Uterus (tissue), 4 donors: ENCODE measurements around the gene HEG1. TPM values are rescaled to one million over a fixed set of nuclear protein-coding genes. Genes with fewer than 3 reads are reported as not detected.

Experiments
- DNase-seq, 2 donors: peaks; one replicate each; pipeline ENCODE4 v3.0.0-alpha.2; 2019 to 2020
- H3K27ac ChIP-seq, 2 donors: fragments of 200-600 bp; sonication (generic); 1 replicate in 1 of 2; 2 replicates in 1 of 2; pipeline ENCODE4 v1.5.1; 2016 to 2018
- H3K27me3 ChIP-seq, 2 donors: fragments of 200-600 bp; sonication (generic); one replicate each; pipeline ENCODE4 v1.5.1; 2018 to 2019; ENCODE audit warnings: control low read depth in 1 of 2
- H3K36me3 ChIP-seq, 2 donors: fragments of 200-600 bp; sonication (generic); one replicate each; pipeline ENCODE4 v1.5.1; 2019; ENCODE audit warnings: control low read depth in 1 of 2
- H3K4me1 ChIP-seq, 2 donors: fragments of 200-600 bp; sonication (generic); one replicate each; pipeline ENCODE4 v1.5.1; 2018 to 2019; ENCODE audit warnings: control low read depth in 1 of 2
- H3K4me3 ChIP-seq, 2 donors: fragments of 200-600 bp; sonication (generic); 1 replicate in 1 of 2; 2 replicates in 1 of 2; pipeline ENCODE4 v1.5.1; 2018 to 2019; ENCODE audit warnings: mild to moderate bottlenecking in 1 of 2
- H3K9me3 ChIP-seq, 2 donors: fragments of 200-600 bp; sonication (generic); one replicate each; pipeline ENCODE4 v1.5.1; 2019; ENCODE audit warnings: control low read depth in 1 of 2
- POLR2A ChIP-seq, 2 donors: fragments of 450-650 bp; IDR thresholded peaks; one replicate each; pipeline ENCODE4 v1.6.1; 2016; ENCODE audit warnings: antibody characterized with exemption in 2 of 2, mild to moderate bottlenecking in 1 of 2, moderate library complexity in 1 of 2
- intact Hi-C: fragments of 100-400 bp; cut with DNase I; formaldehyde crosslinking; loops from one replicate; pipeline ENCODE4 v1.15.1; 2023; ENCODE audit warnings: low total_unique reads
- total RNA-seq, 4 donors: library from RNA; depleted of rRNA in 3 of 4; stranded (reverse); fragments of >200 nt in 3 of 4; gene quantifications; one replicate each; pipeline versions ENCODE4 v1.1.0 to v1.2.4, GENCODE V29; 2014 to 2023
- TF ChIP-seq, protein P1 (sequence below), 4 experiments: fragments of 200-600 bp in 2 of 4; fragments of 450-650 bp in 2 of 4; sonication (generic) in 2 of 4; IDR thresholded peaks; one replicate each; pipeline ENCODE4 v1.5.1; 2016 to 2019; ENCODE audit warnings: antibody characterized with exemption in 4 of 4, mild to moderate bottlenecking in 2 of 4, moderate library complexity in 1 of 4
- donor health status: DM: yes; HTN: yes; CAD: no.

The HEG1 gene
- total RNA-seq, 4 donors from 2014 or later, result 64.8 to 97.0 (median 71.7) TPM

- intact Hi-C loops, result no loop called here
- no peaks in the 10 kb centered on the region for H3K36me3 ChIP-seq
- DNase-seq, result no peak
- no peak overlapping the region for H3K4me3 ChIP-seq
- H3K9me3 ChIP-seq, result no peaks in the 10 kb centered on the region
- H3K27ac ChIP-seq, result no peak overlapping the region
- H3K4me1 ChIP-seq, result no peaks in the 10 kb centered on the region
- H3K27me3 ChIP-seq, result no peaks in the 10 kb centered on the region
- no peak for TF ChIP-seq POLR2A (IDR thresholded peaks at IDR 0.05)
- TF ChIP-seq, protein P1, sequence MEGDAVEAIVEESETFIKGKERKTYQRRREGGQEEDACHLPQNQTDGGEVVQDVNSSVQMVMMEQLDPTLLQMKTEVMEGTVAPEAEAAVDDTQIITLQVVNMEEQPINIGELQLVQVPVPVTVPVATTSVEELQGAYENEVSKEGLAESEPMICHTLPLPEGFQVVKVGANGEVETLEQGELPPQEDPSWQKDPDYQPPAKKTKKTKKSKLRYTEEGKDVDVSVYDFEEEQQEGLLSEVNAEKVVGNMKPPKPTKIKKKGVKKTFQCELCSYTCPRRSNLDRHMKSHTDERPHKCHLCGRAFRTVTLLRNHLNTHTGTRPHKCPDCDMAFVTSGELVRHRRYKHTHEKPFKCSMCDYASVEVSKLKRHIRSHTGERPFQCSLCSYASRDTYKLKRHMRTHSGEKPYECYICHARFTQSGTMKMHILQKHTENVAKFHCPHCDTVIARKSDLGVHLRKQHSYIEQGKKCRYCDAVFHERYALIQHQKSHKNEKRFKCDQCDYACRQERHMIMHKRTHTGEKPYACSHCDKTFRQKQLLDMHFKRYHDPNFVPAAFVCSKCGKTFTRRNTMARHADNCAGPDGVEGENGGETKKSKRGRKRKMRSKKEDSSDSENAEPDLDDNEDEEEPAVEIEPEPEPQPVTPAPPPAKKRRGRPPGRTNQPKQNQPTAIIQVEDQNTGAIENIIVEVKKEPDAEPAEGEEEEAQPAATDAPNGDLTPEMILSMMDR (IDR thresholded peaks at IDR 0.05), result no peak
Measured at GRCh38 chr3:124981472-124981871, 74.3 kb downstream of the HEG1 start.

- H3K9me3 ChIP-seq, result no peaks in the 10 kb centered on the region
- no peaks in the 10 kb centered on the region for H3K4me1 ChIP-seq
- no peaks in the 10 kb centered on the region for H3K36me3 ChIP-seq
- H3K27me3 ChIP-seq, result no peaks in the 10 kb centered on the region
- TF ChIP-seq POLR2A (IDR thresholded peaks at IDR 0.05), result no peak
- TF ChIP-seq, protein P1 (IDR thresholded peaks at IDR 0.05), result no peak
- intact Hi-C loops, result no loop called here
- H3K27ac ChIP-seq, result no peak overlapping the region
- H3K4me3 ChIP-seq, result no peak overlapping the region
- DNase-seq, result no peak
Measured at GRCh38 chr3:124978627-124979026, 77.2 kb downstream of the HEG1 start.

DNA sequence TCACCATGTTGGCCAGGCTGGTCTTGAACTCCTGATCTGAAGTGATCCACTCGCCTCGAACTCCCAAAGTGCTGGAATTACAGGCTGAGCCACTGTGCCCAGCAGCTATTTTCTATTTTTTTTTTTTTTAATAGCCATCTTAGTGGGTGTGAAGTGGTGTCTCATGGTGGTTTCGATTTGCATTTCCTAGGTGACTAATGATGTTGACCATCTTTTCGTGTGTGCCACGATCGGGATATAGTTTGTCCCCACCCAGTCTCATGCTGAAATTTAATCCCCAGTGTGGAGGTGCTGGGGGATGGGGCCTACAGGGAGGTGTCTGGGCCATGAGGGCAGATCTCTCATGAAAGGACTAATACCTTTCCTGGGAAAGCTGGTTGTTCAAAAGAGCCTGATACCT, 79.4 kb downstream of the HEG1 start:
- H3K36me3 ChIP-seq, result no peaks in the 10 kb centered on the region
- H3K27ac ChIP-seq, result no peak overlapping the region
- intact Hi-C loops, result no loop called here
- TF ChIP-seq, protein P1 (IDR thresholded peaks at IDR 0.05), result no peak
- no peak for TF ChIP-seq POLR2A (IDR thresholded peaks at IDR 0.05)
- no peaks in the 10 kb centered on the region for H3K27me3 ChIP-seq
- H3K4me1 ChIP-seq, result no peaks in the 10 kb centered on the region
- H3K9me3 ChIP-seq, result no peaks in the 10 kb centered on the region
- no peak for DNase-seq
- H3K4me3 ChIP-seq, result no peak overlapping the region

GRCh38 chr3:124974691-124975090, 81.1 kb downstream of the HEG1 start:
- no peaks in the 10 kb centered on the region for H3K27me3 ChIP-seq
- H3K4me1 ChIP-seq, result no peaks in the 10 kb centered on the region
- intact Hi-C loops, result no loop called here
- DNase-seq, result no peak
- no peaks in the 10 kb centered on the region for H3K9me3 ChIP-seq
- H3K36me3 ChIP-seq, result no peaks in the 10 kb centered on the region
- TF ChIP-seq, protein P1 (IDR thresholded peaks at IDR 0.05), result no peak
- no peak for TF ChIP-seq POLR2A (IDR thresholded peaks at IDR 0.05)
- H3K27ac ChIP-seq, result no peak overlapping the region
- no peak overlapping the region for H3K4me3 ChIP-seq

DNA sequence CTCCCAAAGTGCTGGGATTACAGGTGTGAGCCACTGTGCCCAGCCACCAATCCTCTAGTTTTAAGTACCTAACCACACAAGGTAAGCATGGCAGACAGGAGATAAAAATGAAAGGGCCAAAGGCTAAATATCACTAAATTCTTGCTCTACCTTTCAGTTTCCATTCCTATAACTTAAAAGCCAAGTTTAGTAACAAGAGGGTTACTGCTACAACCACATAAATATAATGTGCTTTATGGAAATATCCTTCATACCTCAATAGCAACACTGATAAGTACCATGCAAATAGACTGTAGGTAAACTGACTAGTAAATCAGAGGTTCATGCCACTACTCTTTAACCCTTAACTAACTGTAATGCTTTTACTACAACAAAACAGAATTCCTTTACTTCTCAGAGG, 82.5 kb downstream of the HEG1 start:
- no peak overlapping the region for H3K27ac ChIP-seq
- no peaks in the 10 kb centered on the region for H3K36me3 ChIP-seq
- intact Hi-C loops, result no loop called here
- no peak for DNase-seq
- TF ChIP-seq, protein P1 (IDR thresholded peaks at IDR 0.05), result no peak
- TF ChIP-seq POLR2A (IDR thresholded peaks at IDR 0.05), result no peak
- no peaks in the 10 kb centered on the region for H3K4me1 ChIP-seq
- no peak overlapping the region for H3K4me3 ChIP-seq
- no peaks in the 10 kb centered on the region for H3K9me3 ChIP-seq
- H3K27me3 ChIP-seq, result no peaks in the 10 kb centered on the region
